GM18861 (cell line): ENCODE measurements around the gene FEV.

Experiments
- ATAC-seq: cut with Tn5 transposase; IDR thresholded peaks from one replicate; pipeline ENCODE4 v1.9.1; 2021; ENCODE audit not compliant: unreplicated experiment

Gene FEV

DNA sequence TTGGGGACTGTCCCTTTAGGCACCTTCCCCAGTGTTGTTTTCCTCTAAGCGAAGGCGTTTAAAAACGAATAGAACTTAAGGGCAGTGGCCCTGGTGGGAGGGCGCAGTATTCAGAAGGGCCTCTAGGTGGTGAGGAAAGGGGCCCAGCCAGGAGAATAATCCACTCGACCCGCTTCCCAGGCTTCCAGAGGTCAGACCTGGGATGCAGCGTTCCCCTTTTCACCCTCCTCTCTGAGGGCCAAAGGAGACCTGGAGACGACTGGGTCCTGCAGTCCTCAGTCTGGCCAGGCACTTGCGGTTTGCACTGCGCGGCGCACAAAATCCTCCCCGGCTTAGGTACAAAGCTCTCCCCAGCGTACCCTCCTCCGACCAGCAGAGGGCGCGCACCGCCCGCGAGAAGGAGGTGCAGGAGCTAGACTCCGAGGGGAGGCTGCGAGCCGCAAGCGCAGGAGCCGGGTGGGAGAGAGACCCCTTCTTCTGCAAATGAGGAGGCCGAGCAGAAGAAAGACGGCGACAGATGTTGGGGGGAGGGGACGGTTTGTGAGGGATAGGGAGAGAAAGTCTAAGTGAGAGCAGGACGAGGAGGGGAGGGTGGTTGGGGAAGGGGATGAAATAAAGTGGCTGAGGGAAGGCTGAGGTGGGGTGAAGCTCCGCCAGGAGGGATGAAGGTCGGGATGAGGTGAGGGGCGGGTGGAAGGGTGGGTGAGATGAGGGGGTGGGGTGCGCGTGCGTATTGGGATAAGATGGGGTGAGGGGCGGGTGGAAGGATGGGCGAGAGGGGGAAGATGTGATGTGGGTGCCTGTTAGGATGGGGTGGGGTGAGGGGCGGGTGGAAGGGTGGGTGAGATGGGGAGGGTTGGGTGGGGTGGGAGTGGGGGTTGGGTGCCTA, 4.9 kb downstream of the FEV start:
- peak; percentile 72 for ATAC-seq

DNA sequence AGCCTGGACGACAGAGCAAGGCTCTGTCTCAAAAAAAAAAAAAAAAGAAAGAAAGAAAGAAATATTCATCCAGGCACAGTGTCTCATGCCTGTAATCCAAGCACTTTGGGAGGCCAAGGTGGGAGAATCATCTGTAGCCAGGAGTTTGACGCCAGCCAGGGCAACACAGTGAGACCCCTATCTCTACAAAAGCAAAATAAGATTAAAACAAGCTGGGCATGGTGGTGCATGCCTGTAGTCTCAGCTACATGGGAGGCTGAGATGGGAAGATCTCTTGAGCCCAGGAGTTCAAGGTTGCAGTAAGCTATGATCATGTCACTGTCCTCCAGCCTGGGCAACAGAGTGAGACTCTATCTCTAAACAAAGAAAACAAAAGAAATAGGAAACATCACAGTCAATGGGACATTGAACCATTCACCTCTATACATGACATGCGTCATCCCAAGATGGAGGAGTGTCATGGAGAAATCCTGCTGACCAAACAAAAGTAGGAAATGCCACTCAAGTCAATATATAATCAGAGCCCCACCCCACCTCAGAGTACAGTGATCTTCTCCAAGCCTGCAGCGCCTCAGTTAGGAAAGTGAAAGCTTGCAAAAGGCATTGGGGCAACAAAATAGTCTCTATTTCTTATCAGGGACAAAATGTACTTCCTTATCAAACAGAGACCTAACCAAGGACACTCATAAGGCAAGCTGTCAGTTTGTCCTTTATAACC, 9.8 kb downstream of the FEV start:
- no peak for ATAC-seq

DNA sequence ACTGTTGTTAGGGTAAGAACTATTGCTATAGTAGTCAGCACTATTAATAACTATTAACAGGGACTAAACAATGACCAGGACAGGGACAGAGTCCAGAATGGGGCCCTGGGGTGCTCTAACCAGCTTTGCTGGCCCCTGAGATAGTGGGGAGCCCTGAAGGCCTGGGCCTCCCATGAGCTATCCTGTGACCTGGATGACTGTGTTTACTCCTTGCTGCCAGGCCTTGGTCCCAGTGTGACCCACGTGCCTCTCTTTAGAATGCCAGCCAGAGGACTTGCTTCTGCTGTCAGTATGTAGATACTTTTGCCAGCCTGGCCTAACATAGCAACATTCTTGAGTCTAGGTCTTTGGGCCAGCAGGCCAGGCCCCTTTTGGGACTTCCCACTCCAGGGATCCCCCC, 14.1 kb downstream of the FEV start:
- ATAC-seq = no peak

DNA sequence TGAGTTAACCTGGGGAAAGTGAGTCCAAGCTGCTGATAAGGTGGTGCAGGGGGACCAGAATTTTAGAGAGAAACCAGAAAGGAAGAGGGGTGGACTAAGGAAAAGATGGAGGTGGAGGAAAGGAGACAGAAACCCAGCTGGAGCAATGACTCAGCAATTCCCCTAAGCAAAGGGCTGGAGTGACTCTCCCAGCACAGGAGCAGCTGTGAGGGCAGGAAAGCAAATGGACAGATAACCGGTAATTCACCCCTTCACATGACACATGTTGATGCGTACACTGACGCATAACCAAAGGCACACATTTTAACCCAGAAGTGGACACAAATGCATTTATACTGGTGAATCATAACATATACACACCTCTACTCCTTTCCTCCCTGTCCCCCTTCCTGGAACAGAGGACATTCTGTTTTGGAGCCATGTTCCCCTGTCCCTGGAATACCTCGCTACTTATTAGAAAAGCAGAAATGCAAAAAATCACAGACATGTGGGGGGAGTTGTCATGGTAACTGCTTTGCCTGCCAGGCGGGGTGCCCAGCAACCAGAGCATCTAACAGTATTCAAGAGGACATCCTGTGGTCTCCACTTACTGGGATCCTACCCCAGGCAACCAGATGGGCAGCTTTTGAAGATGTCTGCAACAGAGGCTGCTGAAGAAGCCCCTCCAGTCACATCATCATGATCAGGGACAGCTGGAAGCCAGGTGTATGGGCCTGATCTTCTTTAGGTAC, 20.8 kb downstream of the FEV start:
- ATAC-seq = no peak

DNA sequence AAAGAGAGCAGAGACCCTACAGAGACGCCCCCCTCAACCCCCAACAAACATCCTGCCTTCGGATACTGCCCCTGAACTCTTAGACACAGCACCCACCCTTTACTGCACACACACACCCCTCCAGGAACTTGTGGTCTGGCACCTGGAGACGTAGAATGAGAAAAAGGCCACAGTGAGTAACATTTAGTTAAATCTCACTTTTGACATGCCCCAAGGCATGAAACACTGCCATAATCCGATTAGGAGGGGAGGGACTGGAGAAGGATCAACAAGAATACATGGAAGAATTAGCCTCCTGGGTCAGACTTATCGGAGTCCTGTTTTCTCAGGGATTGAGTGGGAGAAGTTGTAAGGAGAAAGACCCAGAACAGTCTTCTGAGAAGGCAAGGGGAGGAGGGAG, 21.4 kb downstream of the FEV start:
- no peak for ATAC-seq

DNA sequence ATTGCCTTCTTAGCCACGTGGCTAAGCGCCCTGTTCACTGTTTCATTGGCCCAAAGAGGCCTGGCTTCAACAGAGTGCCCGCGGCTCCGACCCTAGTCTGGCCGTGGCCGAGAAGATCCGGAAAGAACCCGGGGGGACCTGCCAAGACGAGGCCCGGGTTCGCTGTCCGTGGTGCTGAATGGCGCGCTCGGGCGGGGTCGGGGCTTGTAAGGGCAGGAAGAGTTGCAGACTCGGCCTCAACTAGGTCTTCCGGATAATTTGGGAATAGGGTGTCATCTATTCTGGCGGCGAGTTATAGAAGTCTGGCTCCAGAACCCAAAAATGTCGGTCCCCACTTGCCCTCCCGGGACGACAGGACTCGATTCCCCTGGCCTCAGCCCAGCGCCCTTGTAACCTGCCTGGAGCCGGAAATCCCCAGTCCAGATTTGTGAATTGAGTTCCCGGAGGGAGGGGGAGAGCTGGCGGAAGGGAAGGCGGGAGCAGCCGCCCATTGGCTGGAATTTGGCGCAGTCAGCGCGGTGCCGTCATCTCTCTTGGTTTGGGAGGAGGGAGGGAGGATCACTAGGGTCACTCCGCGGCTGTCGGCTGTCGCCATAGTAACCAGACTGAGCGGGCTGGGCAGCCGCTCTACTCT, 22.0 kb downstream of the FEV start:
- ATAC-seq = no peak

DNA sequence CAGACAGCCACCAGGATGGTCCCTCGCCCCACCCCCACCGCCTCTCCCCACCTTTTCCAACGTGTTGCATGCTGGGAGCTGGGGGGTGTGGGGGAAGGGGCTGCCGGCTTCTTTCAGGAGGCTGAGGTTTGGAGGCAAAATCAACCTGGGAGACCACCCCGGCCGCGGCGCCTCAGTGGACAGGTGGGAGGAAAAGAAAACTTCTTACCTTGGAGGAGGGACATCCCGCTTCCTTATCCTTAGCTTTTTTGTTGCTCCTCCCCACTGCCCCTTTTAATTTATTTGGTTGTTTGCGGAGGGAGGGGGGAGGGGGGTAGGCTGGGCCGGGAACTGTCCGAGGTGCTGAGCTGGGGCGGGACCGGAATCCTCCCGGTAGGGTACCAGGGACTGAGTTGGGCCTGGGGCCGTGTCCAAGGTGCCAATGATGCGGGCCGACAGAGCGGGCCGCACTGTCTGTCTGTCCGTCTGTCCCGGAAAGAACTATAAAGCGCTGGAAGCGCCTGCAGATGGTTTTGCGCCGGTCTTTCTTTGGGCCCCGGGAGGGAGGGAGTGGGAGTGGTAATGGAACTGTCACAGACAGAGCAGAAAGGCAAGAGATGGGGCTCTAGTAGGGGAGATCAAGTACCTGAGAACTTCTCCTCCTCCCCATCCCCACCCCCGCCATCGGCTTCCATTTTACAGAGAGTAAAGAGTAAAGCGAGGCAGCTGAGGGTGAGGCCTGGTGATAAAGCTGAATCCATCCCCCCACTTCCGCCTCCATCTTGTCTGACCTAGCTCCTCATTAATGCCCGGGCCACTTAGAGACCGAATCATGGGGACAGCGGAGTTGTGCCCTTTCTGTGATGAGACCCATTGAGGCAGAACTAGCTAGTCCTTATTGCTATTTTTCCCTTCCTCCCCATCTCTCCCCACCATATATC, 23.1 kb downstream of the FEV start:
- ATAC-seq = no peak

DNA sequence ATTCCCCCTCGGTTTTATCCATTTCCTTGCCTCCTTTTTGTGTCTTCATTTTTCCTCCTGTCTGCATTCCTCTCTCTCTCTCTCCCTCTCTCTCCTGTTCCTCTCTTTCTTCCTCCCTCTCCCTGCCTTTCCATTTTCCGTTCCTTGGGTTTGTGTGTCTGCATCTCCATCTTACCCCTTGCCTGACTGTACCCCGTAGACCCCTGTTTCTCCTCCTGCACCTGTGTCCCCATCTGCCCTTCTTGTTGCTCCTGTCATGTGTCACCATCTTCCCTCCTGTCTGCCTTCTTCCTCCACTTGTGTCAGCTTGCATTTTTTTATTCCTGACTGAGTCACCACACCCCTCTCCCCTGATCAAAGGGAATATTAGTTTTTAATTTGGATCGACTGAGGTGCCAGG, 23.8 kb downstream of the FEV start:
- no peak for ATAC-seq

DNA sequence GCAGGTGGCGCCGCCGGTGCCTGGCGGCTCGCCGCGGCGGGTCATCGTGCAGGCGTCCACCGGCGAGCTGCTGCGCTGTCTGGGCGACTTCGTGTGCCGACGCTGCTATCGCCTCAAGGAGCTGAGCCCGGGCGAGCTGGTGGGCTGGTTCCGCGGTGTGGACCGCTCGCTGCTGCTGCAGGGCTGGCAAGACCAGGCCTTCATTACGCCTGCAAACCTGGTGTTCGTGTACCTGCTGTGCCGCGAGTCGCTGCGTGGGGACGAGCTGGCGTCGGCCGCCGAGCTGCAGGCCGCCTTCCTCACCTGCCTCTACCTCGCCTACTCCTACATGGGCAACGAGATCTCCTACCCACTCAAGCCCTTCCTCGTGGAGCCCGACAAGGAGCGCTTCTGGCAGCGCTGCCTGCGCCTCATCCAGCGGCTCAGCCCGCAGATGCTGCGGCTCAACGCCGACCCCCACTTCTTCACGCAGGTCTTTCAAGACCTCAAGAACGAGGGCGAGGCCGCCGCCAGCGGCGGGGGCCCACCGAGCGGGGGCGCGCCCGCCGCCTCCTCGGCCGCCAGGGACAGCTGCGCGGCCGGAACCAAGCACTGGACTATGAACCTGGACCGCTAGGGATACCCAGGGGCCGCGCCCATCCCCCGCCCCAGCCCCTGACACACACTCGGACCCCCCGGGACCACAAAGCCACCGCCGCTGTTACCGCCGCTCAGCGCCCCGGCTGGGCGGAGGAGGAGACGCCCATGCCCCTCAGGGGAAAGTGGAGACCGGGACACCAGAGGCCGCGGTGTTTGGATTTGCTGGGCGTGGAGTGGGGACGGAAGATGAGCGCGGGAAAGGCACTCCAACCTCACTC, 24.4 kb downstream of the FEV start:
- no peak for ATAC-seq

DNA sequence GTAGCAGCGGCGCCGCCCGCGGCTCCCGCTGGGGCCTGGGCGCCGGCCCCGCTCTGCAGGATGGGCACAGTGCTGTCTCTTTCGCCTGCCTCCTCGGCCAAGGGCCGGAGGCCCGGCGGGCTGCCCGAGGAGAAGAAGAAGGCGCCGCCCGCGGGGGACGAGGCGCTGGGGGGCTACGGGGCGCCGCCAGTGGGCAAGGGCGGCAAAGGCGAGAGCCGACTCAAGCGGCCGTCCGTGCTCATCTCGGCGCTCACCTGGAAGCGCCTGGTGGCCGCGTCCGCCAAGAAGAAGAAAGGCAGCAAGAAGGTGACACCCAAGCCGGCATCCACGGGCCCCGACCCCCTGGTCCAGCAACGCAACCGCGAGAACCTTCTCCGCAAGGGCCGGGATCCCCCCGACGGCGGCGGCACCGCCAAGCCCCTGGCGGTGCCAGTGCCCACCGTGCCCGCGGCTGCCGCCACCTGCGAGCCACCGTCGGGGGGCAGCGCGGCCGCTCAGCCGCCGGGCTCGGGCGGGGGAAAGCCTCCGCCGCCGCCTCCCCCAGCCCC, 25.1 kb downstream of the FEV start:
- ATAC-seq = no peak

DNA sequence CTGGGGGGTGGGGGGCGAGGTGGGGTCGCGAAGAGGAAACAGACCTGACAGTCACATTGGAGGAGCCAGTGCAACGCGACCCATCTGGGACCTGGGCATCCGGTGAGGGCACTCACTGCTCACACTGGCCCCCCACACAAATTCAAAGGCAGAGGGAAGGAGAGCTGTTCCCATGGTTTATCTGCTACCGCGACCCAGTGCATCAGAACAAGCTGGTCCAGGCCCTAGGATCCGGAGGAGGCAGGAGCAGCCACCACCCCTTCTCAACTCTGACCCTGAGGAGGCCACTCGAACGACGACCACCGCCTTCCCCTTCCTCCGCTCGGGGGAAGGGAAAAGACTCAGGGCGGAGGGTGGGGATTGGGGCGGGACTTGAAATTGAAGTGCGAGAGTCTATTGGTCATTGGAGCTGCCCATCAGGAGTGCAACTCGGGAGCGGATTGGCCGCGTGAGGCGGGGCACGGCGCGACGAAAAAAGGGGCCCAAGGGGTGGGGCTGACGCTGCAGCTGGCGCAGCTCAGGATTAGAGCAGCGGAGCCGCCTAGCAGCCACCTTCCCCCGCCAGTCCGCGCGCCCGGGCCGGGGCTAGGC, 25.7 kb downstream of the FEV start, which contains the start of gene CDK5R2:
Gene CDK5R2, plus strand, starts transcription at position 526 of the 591 bp plus-strand sequence. CDS start 155 bp downstream, outside the sequence.
- peak; percentile 91 for ATAC-seq

DNA sequence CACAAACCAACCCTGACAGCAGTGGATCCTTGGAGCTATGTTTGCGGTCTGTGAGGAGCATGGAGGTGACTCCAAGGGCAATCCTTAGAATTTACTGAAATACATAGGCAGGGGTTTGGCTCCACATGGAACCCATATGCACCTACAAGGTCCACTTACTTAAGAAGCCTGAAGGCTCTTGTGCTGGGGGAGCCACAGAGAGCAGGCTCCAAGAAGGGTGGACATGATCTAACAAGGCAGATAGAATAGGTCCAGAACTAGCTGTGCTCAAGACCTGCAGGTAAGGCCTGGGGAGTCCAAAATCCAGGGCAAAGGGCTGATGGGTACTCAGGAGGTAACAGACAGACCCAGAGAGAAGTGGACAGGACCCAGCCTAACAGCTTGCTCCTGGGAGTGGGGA, 26.7 kb downstream of the FEV start:
- no peak for ATAC-seq

DNA sequence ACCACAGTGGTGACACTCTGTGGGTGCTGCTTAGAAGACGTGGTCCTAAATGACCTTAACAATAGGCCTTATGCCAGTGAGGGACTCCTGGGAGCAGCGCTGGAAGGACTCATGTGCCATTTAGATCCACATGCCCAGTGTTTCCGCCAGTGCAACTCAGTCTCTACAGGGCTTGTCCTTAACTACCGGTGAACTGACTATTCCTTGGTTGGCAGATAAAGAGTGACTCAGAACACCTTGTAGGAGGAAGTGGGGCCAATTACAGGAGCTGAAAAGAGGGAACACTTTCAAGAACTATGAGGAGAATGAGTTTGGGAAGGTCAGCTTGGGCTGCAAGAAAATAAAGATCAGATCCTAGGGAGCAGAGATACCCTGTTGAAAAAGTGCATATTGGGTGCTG, 27.3 kb downstream of the FEV start:
- ATAC-seq = no peak

DNA sequence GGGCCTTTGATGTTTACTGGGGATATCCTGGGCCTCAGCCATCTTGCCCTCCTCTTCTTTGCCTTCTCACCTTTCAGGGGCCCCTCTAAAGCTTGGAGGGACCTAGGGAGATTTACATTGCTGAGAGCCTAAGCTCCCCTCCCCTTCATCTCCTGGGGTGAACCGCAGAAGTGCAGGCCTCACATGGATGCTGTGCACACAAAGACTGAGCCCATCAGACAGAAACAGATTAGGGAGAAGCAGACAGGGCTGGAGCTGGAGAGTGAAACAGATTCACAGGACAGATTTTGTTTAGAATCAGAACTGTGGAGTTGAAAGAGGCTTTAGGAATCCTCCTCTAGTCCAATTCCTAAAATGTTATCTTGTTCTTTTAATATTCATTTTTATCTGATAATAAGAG, 28.9 kb downstream of the FEV start:
- no peak for ATAC-seq

DNA sequence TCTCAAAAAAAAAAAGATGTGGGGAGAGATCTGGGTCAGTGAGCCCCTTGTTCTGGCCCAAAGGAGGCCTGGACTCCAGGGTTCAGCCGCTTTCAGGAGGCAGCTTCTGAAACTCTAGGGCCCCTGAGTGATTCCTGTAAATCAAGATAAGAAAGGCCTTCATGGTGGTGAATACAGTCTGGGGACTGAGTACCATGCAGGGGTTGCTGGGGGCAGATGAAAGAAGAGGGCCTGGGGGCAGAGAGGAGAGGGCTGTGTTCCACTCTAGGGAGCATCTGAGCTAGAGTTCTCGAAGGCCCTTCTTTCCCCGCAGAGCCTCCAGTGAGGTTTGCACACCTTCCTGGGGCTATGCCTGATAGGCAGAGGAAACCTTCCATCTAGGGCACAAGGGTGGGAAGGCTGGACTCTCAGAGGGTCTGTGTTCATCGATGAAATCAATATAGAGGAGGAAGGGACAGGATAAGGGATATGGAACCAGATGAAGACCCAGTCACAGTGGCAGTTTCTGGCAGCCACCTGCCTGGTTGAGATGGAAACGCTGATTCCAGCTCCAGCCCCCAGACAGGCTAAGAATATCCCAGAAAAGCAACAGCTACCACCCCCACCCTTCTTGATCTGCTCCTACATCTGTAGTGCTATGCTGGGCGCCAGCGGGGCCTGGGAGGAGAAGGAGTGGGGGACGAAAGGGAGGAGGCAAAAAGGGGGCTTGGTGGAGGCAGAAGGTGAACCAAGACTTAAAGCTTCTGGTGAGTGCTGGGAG, 30.3 kb downstream of the FEV start:
- ATAC-seq = no peak

DNA sequence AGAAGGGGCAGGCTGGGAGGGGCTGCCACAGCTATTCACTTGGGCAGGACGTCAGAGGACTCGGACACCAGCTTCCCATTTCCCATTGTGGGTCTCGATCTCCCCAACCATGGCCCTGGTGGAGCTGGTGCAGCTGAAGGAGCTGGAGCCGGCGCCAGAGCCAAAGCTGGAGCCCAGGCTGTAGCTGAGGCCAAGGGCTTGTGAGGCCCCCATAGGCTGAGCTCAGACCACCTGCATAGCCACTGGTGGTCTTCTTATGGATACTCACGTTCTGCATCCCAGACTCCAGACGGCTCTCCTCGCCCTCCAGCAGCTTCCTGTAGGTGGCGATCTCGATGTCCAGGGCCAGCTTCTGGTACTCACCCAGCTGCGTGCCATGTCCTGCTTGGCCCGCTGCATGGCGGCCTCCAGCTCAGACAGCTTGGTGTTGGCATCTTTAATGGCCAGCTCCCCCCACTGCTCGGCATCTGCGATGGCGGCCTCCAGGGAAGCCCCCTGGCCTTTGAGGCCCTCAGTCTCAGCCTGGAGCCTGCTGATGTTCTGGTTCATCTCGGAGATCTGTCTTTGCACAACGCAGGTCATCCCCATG, 31.5 kb downstream of the FEV start:
- no peak for ATAC-seq

DNA sequence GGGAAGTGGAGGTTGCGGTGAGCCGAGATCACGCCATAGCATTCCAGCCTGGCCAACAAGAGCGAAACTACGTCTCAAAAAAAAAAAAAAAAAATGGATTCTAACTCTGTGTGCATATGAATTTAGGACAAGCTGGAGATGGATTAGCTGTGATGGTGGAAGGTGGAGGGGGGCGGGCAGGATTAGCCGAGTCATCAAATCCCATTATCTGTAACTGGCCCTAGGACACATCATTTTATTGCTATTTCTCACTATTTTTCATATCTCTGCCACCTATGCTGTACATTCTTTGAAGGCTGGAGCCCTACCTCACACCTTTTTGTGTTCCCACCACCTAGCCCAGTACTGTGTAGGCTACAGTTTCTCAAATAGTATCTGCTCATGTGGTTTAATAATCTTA, 32.8 kb downstream of the FEV start:
- ATAC-seq = no peak
